ENCODE results near the gene MAD1L1. TPM values are rescaled to one million over a fixed set of nuclear protein-coding genes. Genes with fewer than 3 reads are reported as not detected.

The MAD1L1 gene
- total and polyA plus RNA-seq, 10 donors = 47.3 to 118 (median 68.2) TPM

- TF ChIP-seq POLR2AphosphoS5 (IDR thresholded peaks at IDR 0.05) = no peak
- TF ChIP-seq, protein P1, sequence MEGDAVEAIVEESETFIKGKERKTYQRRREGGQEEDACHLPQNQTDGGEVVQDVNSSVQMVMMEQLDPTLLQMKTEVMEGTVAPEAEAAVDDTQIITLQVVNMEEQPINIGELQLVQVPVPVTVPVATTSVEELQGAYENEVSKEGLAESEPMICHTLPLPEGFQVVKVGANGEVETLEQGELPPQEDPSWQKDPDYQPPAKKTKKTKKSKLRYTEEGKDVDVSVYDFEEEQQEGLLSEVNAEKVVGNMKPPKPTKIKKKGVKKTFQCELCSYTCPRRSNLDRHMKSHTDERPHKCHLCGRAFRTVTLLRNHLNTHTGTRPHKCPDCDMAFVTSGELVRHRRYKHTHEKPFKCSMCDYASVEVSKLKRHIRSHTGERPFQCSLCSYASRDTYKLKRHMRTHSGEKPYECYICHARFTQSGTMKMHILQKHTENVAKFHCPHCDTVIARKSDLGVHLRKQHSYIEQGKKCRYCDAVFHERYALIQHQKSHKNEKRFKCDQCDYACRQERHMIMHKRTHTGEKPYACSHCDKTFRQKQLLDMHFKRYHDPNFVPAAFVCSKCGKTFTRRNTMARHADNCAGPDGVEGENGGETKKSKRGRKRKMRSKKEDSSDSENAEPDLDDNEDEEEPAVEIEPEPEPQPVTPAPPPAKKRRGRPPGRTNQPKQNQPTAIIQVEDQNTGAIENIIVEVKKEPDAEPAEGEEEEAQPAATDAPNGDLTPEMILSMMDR (IDR thresholded peaks at IDR 0.05 in 8 of 11, conservative IDR thresholded peaks at IDR 0.05 in 3 of 11) = no peak
- TF ChIP-seq POLR2A (IDR thresholded peaks at IDR 0.05) = no peak
- Histone ChIP-seq H3K36me3 (no peaks in the 10 kb centered on the region), H3K4me3 (no peak overlapping the region), H3K9me3 (peaks cover 4 to 45% (median 29%) of the 10 kb centered on the region in 8 donors), H3K27ac (no peak overlapping the region), H3K4me1 (no peaks in the 10 kb centered on the region), H3K27me3 (replicated peaks in 1 of 7) (peaks cover 0 to 15% (median 0%) of the 10 kb centered on the region in 7 donors)
- WGBS, 5 donors = 15 to 33% (median 17%) methylated on average over 1 of the region's 1 CpG
- intact Hi-C loops (cut with DNase I; ENCODE audit: low total_unique reads) = no loop called here
- DNase-seq = no peak
These were observed 437.7 kb downstream of the MAD1L1 start for GRCh38 chr7:1794888-1795542.

- peaks cover 0 to 20% (median 0%) of the 10 kb centered on the region in 7 donors for H3K27me3 ChIP-seq (replicated peaks in 1 of 7)
- H3K36me3 ChIP-seq = no peaks in the 10 kb centered on the region
- 87 to 95% (median 93%) methylated on average over 16 to 18 of the region's 18 CpGs for WGBS, 5 donors
- DNase-seq = peak; percentile 31
- intact Hi-C loops (cut with DNase I; ENCODE audit: low total_unique reads) = no loop called here
- H3K9me3 ChIP-seq = peaks cover 0 to 27% (median 16%) of the 10 kb centered on the region in 8 donors
- no peaks in the 10 kb centered on the region for H3K4me1 ChIP-seq
- no peak for TF ChIP-seq POLR2AphosphoS5 (IDR thresholded peaks at IDR 0.05)
- no peak for TF ChIP-seq POLR2A (IDR thresholded peaks at IDR 0.05)
- TF ChIP-seq, protein P1 (IDR thresholded peaks at IDR 0.05 in 8 of 11, conservative IDR thresholded peaks at IDR 0.05 in 3 of 11) = no peak
- H3K27ac ChIP-seq = no peak overlapping the region
- no peak overlapping the region for H3K4me3 ChIP-seq
These were observed 445.0 kb downstream of the MAD1L1 start for GRCh38 chr7:1787681-1788235.

- WGBS, 5 donors = 78 to 88% (median 80%) methylated on average over 9 of the region's 9 CpGs
- no peak overlapping the region for H3K27ac ChIP-seq
- no peaks in the 10 kb centered on the region for H3K4me1 ChIP-seq
- H3K36me3 ChIP-seq = no peaks in the 10 kb centered on the region
- DNase-seq = no peak
- no peak for TF ChIP-seq POLR2AphosphoS5 (IDR thresholded peaks at IDR 0.05)
- TF ChIP-seq, protein P1 (IDR thresholded peaks at IDR 0.05 in 8 of 11, conservative IDR thresholded peaks at IDR 0.05 in 3 of 11) = no peak
- TF ChIP-seq POLR2A (IDR thresholded peaks at IDR 0.05) = no peak
- no peak overlapping the region for H3K4me3 ChIP-seq
- H3K27me3 ChIP-seq (replicated peaks in 1 of 7) = peaks cover 0 to 20% (median 0%) of the 10 kb centered on the region in 7 donors
- intact Hi-C loops (cut with DNase I; ENCODE audit: low total_unique reads) = no loop called here
- H3K9me3 ChIP-seq = peaks cover 0 to 22% (median 13%) of the 10 kb centered on the region in 8 donors
These were observed 445.5 kb downstream of the MAD1L1 start for GRCh38 chr7:1787241-1787640.

GRCh38 chr7:1785839-1786238 lies 446.9 kb downstream of the MAD1L1 start:
- intact Hi-C loops (cut with DNase I; ENCODE audit: low total_unique reads) = no loop called here
- H3K36me3 ChIP-seq = no peaks in the 10 kb centered on the region
- H3K4me3 ChIP-seq = no peak overlapping the region
- no peaks in the 10 kb centered on the region for H3K4me1 ChIP-seq
- no peak overlapping the region for H3K27ac ChIP-seq
- WGBS, 5 donors = 83 to 93% (median 90%) methylated on average over 3 of the region's 3 CpGs
- peaks cover 0 to 20% (median 0%) of the 10 kb centered on the region in 7 donors for H3K27me3 ChIP-seq (replicated peaks in 1 of 7)
- TF ChIP-seq POLR2AphosphoS5 (IDR thresholded peaks at IDR 0.05) (no peak), POLR2A (IDR thresholded peaks at IDR 0.05) (no peak)
- TF ChIP-seq, protein P1 (IDR thresholded peaks at IDR 0.05 in 8 of 11, conservative IDR thresholded peaks at IDR 0.05 in 3 of 11) = no peak
- peaks cover 0 to 15% (median 11%) of the 10 kb centered on the region in 8 donors for H3K9me3 ChIP-seq
- no peak for DNase-seq
